Neural crest cell (in vitro differentiated cells): ENCODE results near the gene SLC38A11. TPM values are rescaled to one million over a fixed set of nuclear protein-coding genes. Genes with fewer than 3 reads are reported as not detected.

ENCODE experiments used
- DNase-seq: peaks from one replicate; pipeline ENCODE4 v3.0.0; 2021; ENCODE audit warnings: low read depth, mixed read lengths, low spot score
- H3K27ac Mint-ChIP-seq: one replicate; pipeline ENCODE4 v1.8.0; 2021; ENCODE audit warnings: mild to moderate bottlenecking, mixed read lengths; ENCODE audit not compliant: unreplicated experiment
- H3K27me3 Mint-ChIP-seq: 2 replicates; pipeline ENCODE4 v1.8.0; 2021; ENCODE audit warnings: low read depth, mild to moderate bottlenecking, mixed read lengths
- H3K36me3 Mint-ChIP-seq: 2 replicates; pipeline ENCODE4 v1.8.0; 2021; ENCODE audit warnings: low read depth, mild to moderate bottlenecking, mixed read lengths
- H3K4me1 Mint-ChIP-seq: 2 replicates; pipeline ENCODE4 v1.8.0; 2021; ENCODE audit warnings: mixed read lengths
- H3K4me3 Mint-ChIP-seq: one replicate; pipeline ENCODE4 v1.8.0; 2021; ENCODE audit warnings: mild to moderate bottlenecking, mixed read lengths
- H3K9me3 Mint-ChIP-seq: 2 replicates; pipeline ENCODE4 v1.8.0; 2021; ENCODE audit warnings: mixed read lengths
- CTCF ChIP-seq: fragments of 200-600 bp; sonication (generic); conservative IDR thresholded peaks from 2 replicates; pipeline ENCODE4 v1.5.0; 2021; ENCODE audit warnings: antibody characterized with exemption, mild to moderate bottlenecking
- total RNA-seq: library from RNA; stranded (reverse); gene quantifications from 2 replicates; pipeline ENCODE4 v1.2.1, GENCODE V29; 2021

Gene SLC38A11
- total RNA-seq, 1 donor from 2014 or later = not detected

GRCh38 chr2:164897469-164898260 lies 57.7 kb downstream of the SLC38A11 start:
- Mint-ChIP-seq H3K27ac (peak overlapping the region; percentile 19), H3K4me1 (peaks cover 3% of the 10 kb centered on the region), H3K4me3 (no peak overlapping the region), H3K9me3 (peaks cover 9% of the 10 kb centered on the region), H3K36me3 (no peaks in the 10 kb centered on the region), H3K27me3 (no peaks in the 10 kb centered on the region)
- no peak for DNase-seq
- TF ChIP-seq CTCF = no peak

DNA sequence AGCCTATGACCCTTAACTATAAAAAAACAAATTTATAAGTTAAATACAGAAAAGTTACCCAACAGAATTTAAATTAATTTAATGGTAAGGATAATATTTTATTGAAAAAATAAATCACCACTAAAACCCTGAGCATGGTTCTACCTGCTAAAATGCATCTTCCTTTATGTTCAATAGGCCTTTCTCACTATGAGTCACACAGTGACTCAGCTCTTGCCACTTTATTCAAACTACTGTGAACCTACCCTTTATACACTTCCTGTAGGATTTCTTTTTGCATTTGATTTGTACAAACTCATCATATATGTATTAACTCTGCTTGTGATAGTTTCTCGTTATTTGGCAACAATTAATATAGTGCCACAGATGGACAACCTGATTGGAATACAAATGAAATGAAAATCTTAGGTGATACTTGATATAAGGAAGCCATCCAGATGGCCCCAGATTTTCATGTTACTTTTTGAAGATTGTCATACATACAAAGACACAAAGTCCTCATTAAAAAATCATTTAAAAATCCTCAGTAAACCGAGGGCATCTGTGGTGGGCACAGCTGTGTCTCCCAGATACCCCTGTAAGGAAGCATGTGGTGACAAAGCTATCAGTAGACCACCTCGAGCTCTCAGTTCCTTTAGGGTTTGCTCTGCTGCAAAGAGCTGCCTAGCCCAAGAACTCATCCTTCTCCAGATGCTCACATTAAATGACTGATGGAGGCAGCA lies 58.5 kb downstream of the SLC38A11 start:
- no peak overlapping the region for H3K4me3 Mint-ChIP-seq
- no peak for TF ChIP-seq CTCF
- H3K9me3 Mint-ChIP-seq = peaks cover 9% of the 10 kb centered on the region
- no peak overlapping the region for H3K27ac Mint-ChIP-seq
- H3K27me3 Mint-ChIP-seq = no peaks in the 10 kb centered on the region
- H3K36me3 Mint-ChIP-seq = no peaks in the 10 kb centered on the region
- DNase-seq = no peak
- H3K4me1 Mint-ChIP-seq = peaks cover 3% of the 10 kb centered on the region

DNA sequence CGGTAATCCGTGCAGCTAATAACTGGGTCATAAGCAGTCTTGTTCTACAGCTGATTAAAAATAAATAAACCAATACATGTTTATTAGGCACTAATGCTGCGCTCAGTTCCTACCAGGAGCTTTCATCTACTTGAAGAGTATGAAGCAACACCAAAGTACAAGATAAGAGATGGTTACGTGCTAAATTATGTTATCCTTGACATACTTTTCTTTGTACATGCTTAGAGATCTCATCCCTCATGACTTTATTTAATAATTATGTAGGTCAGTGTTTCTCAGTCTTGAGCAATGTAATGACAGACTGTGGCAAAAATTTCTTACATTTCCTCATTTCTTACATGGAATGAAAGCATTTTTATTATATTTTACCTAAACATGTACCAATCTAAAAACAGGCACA lies 59.1 kb downstream of the SLC38A11 start:
- Mint-ChIP-seq H3K9me3 (peaks cover 9% of the 10 kb centered on the region), H3K4me1 (peaks cover 3% of the 10 kb centered on the region)
- TF ChIP-seq CTCF = no peak

DNA sequence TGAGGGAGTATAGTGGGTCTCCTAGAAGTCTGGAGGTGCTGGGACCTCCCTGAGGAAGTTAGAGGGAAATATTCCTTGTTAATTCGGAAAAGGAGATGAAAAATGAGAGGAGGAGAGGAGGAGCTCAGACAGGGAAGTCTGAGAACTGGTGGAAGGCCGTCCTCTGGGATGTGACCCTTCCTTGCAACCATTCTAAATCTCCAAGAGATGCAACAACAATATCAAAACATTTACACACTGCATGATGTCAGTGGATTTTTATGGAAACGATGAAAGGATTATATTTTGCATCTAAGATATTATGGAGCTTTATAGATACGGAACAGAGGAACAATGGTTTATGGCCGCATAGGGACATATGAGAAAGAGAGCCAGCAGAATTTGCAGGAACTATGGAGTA lies 63.9 kb downstream of the SLC38A11 start:
- Mint-ChIP-seq H3K4me1 (peaks cover 11% of the 10 kb centered on the region), H3K36me3 (no peaks in the 10 kb centered on the region), H3K4me3 (no peak overlapping the region), H3K27ac (no peak overlapping the region), H3K9me3 (no peaks in the 10 kb centered on the region), H3K27me3 (no peaks in the 10 kb centered on the region)
- no peak for TF ChIP-seq CTCF
- DNase-seq = no peak

More for the DNA sequence above, 59.1 kb downstream of the SLC38A11 start:
- H3K27ac Mint-ChIP-seq = no peak overlapping the region
- no peak overlapping the region for H3K4me3 Mint-ChIP-seq
- DNase-seq = no peak
- H3K36me3 Mint-ChIP-seq = no peaks in the 10 kb centered on the region
- H3K27me3 Mint-ChIP-seq = no peaks in the 10 kb centered on the region

- Mint-ChIP-seq H3K4me1 (peaks cover 11% of the 10 kb centered on the region), H3K4me3 (no peak overlapping the region), H3K27me3 (no peaks in the 10 kb centered on the region), H3K36me3 (no peaks in the 10 kb centered on the region), H3K9me3 (no peaks in the 10 kb centered on the region), H3K27ac (no peak overlapping the region)
- TF ChIP-seq CTCF = no peak
- no peak for DNase-seq
These were observed 64.8 kb downstream of the SLC38A11 start for GRCh38 chr2:164890544-164890943.
